HCT116 (cell line): Measurements from ENCODE around the gene VSX2.

Experiments
- EGR1 ChIP-seq: IDR thresholded peaks from 2 replicates; pipeline ENCODE4 v1.6.1; 2012; ENCODE audit warnings: low read depth
- TF ChIP-seq, protein P1 (sequence below), 3 experiments: fragments of 200-600 bp in 1 of 3; sonication (generic) in 1 of 3; IDR thresholded peaks in 2 of 3; conservative IDR thresholded peaks in 1 of 3; 2 replicates each; pipeline ENCODE4 v1.5.1; 2012 to 2017; ENCODE audit warnings: low read depth in 2 of 3, low read length in 2 of 3, antibody characterized with exemption in 1 of 3, borderline replicate concordance in 1 of 3, control low read depth in 1 of 3, mild to moderate bottlenecking in 1 of 3, mixed read lengths in 1 of 3, mixed run types in 1 of 3, moderate library complexity in 1 of 3; ENCODE audit not compliant: insufficient read depth in 1 of 3

DNA sequence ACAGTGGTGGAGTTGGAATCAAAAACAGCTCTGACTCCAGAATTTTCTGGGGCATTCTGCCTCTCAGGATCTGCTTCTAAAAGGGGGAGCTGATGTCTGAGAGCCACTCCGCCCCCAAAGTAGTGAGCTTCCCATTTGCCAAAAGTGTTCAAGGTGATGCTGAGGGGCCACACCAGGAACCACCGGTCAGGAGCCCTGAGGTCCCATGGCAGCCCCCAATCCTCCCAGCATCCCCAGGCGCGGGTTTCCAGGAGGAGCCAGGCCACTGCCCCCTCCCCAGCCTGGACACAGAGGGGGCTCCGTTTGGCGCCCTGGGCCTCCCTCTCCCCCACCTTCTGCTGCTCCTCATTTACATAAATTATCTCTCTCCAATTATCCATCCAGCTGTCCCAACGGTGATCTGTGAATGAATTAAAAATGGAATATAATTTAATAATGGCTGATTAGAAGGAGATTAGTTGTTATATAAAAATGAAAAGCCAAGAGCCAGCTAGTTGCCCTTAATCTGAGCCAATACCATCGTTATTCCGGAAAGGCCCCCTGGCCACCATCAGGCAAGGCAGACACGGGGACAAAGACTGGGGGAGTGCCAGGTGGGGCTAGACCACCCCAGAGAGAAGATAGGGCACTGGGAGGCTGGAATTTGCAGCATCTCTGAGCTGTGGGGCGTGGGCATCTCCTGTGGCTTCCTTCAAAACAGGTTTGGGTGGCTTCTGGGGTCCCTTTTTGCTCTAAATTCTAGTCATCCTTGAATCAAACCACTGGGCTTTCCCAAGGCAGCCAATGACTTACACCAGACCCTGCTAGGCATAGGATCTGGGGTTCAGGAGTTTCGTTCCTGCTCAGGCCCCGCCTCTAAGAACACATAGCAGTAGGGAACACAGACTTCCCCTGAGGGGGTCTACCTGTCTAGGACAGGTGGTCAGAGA is 19.7 kb upstream of the VSX2 start:
- TF ChIP-seq, protein P1, sequence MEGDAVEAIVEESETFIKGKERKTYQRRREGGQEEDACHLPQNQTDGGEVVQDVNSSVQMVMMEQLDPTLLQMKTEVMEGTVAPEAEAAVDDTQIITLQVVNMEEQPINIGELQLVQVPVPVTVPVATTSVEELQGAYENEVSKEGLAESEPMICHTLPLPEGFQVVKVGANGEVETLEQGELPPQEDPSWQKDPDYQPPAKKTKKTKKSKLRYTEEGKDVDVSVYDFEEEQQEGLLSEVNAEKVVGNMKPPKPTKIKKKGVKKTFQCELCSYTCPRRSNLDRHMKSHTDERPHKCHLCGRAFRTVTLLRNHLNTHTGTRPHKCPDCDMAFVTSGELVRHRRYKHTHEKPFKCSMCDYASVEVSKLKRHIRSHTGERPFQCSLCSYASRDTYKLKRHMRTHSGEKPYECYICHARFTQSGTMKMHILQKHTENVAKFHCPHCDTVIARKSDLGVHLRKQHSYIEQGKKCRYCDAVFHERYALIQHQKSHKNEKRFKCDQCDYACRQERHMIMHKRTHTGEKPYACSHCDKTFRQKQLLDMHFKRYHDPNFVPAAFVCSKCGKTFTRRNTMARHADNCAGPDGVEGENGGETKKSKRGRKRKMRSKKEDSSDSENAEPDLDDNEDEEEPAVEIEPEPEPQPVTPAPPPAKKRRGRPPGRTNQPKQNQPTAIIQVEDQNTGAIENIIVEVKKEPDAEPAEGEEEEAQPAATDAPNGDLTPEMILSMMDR (IDR thresholded peaks at IDR 0.05 in 2 of 3, conservative IDR thresholded peaks at IDR 0.05 in 1 of 3; ENCODE audit: borderline replicate concordance in 1 of 3, insufficient read depth in 1 of 3, low read depth in 2 of 3, low read length in 2 of 3), result no peak
- TF ChIP-seq EGR1, result no peak
